HT1080 (cell line): Measurements from ENCODE around the gene UCK2. TPM values are rescaled to one million over a fixed set of nuclear protein-coding genes. Genes with fewer than 3 reads are reported as not detected.
"Not testable (repeated sequence)": the region's sequence is repeated elsewhere in the genome, so short reads cannot be mapped to it uniquely, and the experiment has no call there.

Experiments
- DNase-seq: peaks from one replicate; pipeline ENCODE4 v3.0.0-alpha.2; 2015; ENCODE audit warnings: low read depth
- polyA plus RNA-seq, 2 experiments: library from polyadenylated mRNA; depleted of rRNA; stranded (reverse); fragments of >200 nt; gene quantifications; 2 replicates each; pipeline ENCODE4 v1.2.3, GENCODE V29; 2015
- total RNA-seq: library from RNA; depleted of rRNA; stranded (reverse); fragments of >200 nt; shearing (Covaris generic); gene quantifications from 2 replicates; pipeline ENCODE4 v1.2.3, GENCODE V29; 2014; rRNA removed

The UCK2 gene
- 133 and 148 TPM in 2 replicates for total RNA-seq
- 75.8 and 80.1 TPM in 2 replicates for polyA plus RNA-seq (2015; cell fraction: cytosol; rRNA removed)
- polyA plus RNA-seq (2015; cell fraction: nucleus; rRNA removed), result 60.9 and 63.7 TPM in 2 replicates

GRCh38 chr1:165827268-165828102 is at the start of gene UCK2:
TSS of gene UCK2 (plus strand) at chr1:165827614. CDS start at chr1:165827834, 220 bp downstream.
- DNase-seq, result peak; percentile 77

GRCh38 chr1:165778197-165778596 is 49.2 kb upstream of the UCK2 start:
- DNase-seq, result not testable (repeated sequence)

- DNase-seq, result not testable (repeated sequence)
Observed at GRCh38 chr1:165783519-165783918, 43.9 kb upstream of the UCK2 start.

- no peak for DNase-seq
Observed at GRCh38 chr1:165787741-165788140, 39.7 kb upstream of the UCK2 start.

GRCh38 chr1:165793951-165794350 is 33.5 kb upstream of the UCK2 start:
- no peak for DNase-seq

- DNase-seq, result no peak
Observed at GRCh38 chr1:165795894-165796293, 31.5 kb upstream of the UCK2 start.

- DNase-seq, result no peak
Observed at GRCh38 chr1:165799387-165799786, 28.0 kb upstream of the UCK2 start.

- not testable (repeated sequence) for DNase-seq
Observed at GRCh38 chr1:165804513-165804912, 22.9 kb upstream of the UCK2 start.

GRCh38 chr1:165807613-165808012 is 19.8 kb upstream of the UCK2 start:
- no peak for DNase-seq

- DNase-seq, result no peak
Observed at GRCh38 chr1:165815725-165816124, 11.7 kb upstream of the UCK2 start.

GRCh38 chr1:165816157-165816556 is 11.3 kb upstream of the UCK2 start:
- DNase-seq, result no peak

- no peak for DNase-seq
Observed at GRCh38 chr1:165816826-165817497, 10.5 kb upstream of the UCK2 start.

- no peak for DNase-seq
Observed at GRCh38 chr1:165823552-165824268, 3.7 kb upstream of the UCK2 start.

- DNase-seq, result no peak
Observed at GRCh38 chr1:165824269-165824643, 3.2 kb upstream of the UCK2 start.

- DNase-seq, result no peak
Observed at GRCh38 chr1:165826565-165827267, 698 bp upstream of the UCK2 start.

GRCh38 chr1:165828103-165828668 is 772 bp downstream of the UCK2 start:
- peak; percentile 52 for DNase-seq

- peak; percentile 75 for DNase-seq
Observed at GRCh38 chr1:165828669-165829329, 1.4 kb downstream of the UCK2 start.

- no peak for DNase-seq
Observed at GRCh38 chr1:165829888-165830287, 2.5 kb downstream of the UCK2 start.

GRCh38 chr1:165831146-165831545 is 3.7 kb downstream of the UCK2 start:
- DNase-seq, result no peak

- DNase-seq, result no peak
Observed at GRCh38 chr1:165832902-165833301, 5.5 kb downstream of the UCK2 start.
